HepG2 (cell line): Measurements from ENCODE around the gene TADA1.

Experiments
- CHD4 ChIP-seq: fragments of 200-600 bp; sonication (generic); IDR thresholded peaks from 2 replicates; pipeline ENCODE4 v1.7.0; 2017; ENCODE audit warnings: mild to moderate bottlenecking, low read length, borderline replicate concordance
- KDM5A ChIP-seq: fragments of 200-600 bp; sonication (generic); IDR thresholded peaks from 2 replicates; pipeline ENCODE4 v1.7.0; 2018; ENCODE audit warnings: antibody characterized with exemption, mild to moderate bottlenecking, low read length, borderline replicate concordance
- SMAD1 ChIP-seq: sonication (generic); formaldehyde crosslinking; IDR thresholded peaks from 2 replicates; pipeline ENCODE4 v1.4.0; 2020; ENCODE audit warnings: missing genetic modification reagents, low read depth, mild to moderate bottlenecking, borderline replicate concordance
- ZNF207 ChIP-seq: fragments of 450-650 bp; IDR thresholded peaks from 2 replicates; pipeline ENCODE4 v1.6.1; 2016; ENCODE audit warnings: antibody characterized with exemption, borderline replicate concordance
- ZNF543 ChIP-seq: sonication (generic); formaldehyde crosslinking; IDR thresholded peaks from 2 replicates; pipeline ENCODE4 v1.4.0; 2020; ENCODE audit warnings: mild to moderate bottlenecking, missing genetic modification reagents
- TF ChIP-seq, protein P1 (sequence below): sonication (generic); formaldehyde crosslinking; IDR thresholded peaks from 2 replicates; pipeline ENCODE4 v1.4.0; 2020; ENCODE audit warnings: mild to moderate bottlenecking, missing genetic modification reagents
- TF ChIP-seq, protein P2 (sequence below): fragments of 450-650 bp; IDR thresholded peaks from 2 replicates; pipeline ENCODE4 v1.6.1; 2017; ENCODE audit warnings: mild to moderate bottlenecking

DNA sequence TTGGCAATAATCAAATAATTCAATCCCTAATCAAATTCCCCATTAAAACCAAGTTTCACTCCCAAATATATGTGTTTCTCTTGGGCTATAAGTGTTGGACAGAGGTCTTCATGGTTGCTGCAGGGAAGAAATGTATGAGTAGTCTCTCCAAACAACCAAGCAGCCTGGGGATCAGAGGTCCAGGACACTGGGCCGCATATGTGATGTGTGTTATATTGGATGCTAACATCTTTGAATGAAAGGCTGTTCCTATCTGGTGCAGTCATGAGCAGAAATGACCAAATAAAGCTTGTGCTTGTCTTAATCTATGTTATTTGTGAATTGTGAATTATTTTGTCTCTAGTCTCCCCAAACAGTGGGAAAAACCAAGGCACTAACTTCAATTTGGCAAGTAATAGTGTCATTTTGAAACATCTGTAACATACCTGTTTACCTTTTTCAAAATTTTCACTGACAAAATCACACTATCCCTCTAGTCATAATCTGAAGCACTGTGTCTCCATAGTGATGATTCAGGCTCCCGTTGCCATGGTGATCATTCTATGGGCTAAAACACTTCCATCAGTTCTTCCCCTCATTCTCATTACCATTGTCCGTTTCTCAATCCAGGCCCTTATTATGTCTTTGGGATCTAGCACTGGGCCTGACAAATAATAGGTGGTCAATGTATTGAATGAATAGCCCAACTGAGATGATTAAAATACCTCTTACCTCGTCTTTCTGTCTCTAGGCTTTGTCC, 12.5 kb upstream of the TADA1 start:
- TF ChIP-seq CHD4 (no peak), ZNF543 (no peak), ZNF207 (no peak), KDM5A (no peak), SMAD1 (CRISPR knock-in tag) (no peak)
- TF ChIP-seq, protein P1, sequence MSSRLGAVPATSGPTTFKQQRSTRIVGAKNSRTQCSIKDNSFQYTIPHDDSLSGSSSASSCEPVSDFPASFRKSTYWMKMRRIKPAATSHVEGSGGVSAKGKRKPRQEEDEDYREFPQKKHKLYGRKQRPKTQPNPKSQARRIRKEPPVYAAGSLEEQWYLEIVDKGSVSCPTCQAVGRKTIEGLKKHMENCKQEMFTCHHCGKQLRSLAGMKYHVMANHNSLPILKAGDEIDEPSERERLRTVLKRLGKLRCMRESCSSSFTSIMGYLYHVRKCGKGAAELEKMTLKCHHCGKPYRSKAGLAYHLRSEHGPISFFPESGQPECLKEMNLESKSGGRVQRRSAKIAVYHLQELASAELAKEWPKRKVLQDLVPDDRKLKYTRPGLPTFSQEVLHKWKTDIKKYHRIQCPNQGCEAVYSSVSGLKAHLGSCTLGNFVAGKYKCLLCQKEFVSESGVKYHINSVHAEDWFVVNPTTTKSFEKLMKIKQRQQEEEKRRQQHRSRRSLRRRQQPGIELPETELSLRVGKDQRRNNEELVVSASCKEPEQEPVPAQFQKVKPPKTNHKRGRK (CRISPR knock-in tag): no peak
- TF ChIP-seq, protein P2, sequence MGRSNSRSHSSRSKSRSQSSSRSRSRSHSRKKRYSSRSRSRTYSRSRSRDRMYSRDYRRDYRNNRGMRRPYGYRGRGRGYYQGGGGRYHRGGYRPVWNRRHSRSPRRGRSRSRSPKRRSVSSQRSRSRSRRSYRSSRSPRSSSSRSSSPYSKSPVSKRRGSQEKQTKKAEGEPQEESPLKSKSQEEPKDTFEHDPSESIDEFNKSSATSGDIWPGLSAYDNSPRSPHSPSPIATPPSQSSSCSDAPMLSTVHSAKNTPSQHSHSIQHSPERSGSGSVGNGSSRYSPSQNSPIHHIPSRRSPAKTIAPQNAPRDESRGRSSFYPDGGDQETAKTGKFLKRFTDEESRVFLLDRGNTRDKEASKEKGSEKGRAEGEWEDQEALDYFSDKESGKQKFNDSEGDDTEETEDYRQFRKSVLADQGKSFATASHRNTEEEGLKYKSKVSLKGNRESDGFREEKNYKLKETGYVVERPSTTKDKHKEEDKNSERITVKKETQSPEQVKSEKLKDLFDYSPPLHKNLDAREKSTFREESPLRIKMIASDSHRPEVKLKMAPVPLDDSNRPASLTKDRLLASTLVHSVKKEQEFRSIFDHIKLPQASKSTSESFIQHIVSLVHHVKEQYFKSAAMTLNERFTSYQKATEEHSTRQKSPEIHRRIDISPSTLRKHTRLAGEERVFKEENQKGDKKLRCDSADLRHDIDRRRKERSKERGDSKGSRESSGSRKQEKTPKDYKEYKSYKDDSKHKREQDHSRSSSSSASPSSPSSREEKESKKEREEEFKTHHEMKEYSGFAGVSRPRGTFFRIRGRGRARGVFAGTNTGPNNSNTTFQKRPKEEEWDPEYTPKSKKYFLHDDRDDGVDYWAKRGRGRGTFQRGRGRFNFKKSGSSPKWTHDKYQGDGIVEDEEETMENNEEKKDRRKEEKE: no peak
